Measurements from ENCODE around the gene TRABD2B.

DNA sequence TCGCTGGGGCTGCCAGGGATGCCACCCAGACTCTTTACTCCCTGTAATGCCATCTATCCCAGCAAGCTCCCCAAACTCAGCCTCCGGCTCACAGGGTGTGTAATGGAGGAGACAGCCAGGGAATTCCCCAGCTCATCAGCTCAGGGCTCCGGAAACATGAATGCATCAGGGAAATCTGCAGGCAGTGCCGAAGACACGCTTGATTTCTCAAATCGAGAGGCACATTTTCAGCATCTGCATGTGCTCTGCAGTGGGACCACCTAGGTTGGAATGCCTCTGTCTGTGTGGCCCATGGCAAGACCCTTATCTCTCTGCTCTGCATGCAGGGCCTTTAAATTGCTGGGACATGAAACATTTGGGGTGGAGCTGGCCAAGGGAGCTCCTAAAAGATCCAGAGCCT, 170.1 kb downstream of the TRABD2B start:
- TF ChIP-seq, protein P1, sequence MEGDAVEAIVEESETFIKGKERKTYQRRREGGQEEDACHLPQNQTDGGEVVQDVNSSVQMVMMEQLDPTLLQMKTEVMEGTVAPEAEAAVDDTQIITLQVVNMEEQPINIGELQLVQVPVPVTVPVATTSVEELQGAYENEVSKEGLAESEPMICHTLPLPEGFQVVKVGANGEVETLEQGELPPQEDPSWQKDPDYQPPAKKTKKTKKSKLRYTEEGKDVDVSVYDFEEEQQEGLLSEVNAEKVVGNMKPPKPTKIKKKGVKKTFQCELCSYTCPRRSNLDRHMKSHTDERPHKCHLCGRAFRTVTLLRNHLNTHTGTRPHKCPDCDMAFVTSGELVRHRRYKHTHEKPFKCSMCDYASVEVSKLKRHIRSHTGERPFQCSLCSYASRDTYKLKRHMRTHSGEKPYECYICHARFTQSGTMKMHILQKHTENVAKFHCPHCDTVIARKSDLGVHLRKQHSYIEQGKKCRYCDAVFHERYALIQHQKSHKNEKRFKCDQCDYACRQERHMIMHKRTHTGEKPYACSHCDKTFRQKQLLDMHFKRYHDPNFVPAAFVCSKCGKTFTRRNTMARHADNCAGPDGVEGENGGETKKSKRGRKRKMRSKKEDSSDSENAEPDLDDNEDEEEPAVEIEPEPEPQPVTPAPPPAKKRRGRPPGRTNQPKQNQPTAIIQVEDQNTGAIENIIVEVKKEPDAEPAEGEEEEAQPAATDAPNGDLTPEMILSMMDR (IDR thresholded peaks at IDR 0.05 in 4 of 5, conservative IDR thresholded peaks at IDR 0.05 in 1 of 5): no peak
- TF ChIP-seq POLR2A (IDR thresholded peaks at IDR 0.05): no peak
